CD14-positive monocyte (primary cell): Measurements from ENCODE around the gene PAXX. TPM values are rescaled to one million over a fixed set of nuclear protein-coding genes. Genes with fewer than 3 reads are reported as not detected.

Experiments
- DNase-seq, 3 donors: peaks; one replicate each; pipeline ENCODE4 v3.0.0-alpha.2; 2011 to 2022
- H2AFZ ChIP-seq: 2 replicates; pipeline ENCODE4 v1.6.0; 2012; ENCODE audit warnings: mild to moderate bottlenecking, low read depth, low read length, inconsistent platforms; ENCODE audit not compliant: insufficient read depth, poor library complexity, severe bottlenecking
- H3K27ac ChIP-seq, 2 donors: 1 replicate in 1 of 2; 2 replicates in 1 of 2; pipeline ENCODE4 v1.5.1; 2012 to 2013; ENCODE audit warnings: low read length in 2 of 2, control low read depth in 1 of 2, inconsistent platforms in 1 of 2, low read depth in 1 of 2, mild to moderate bottlenecking in 1 of 2
- H3K27me3 ChIP-seq, 2 donors: one replicate each; pipeline versions ENCODE4 v1.6.0 to v1.6.1; 2011 to 2013; ENCODE audit warnings: low read length in 2 of 2; ENCODE audit not compliant: control insufficient read depth in 2 of 2, insufficient read depth in 2 of 2
- H3K36me3 ChIP-seq, 2 donors: replicated peaks in 1 of 2; 1 replicate in 1 of 2; 2 replicates in 1 of 2; pipeline versions ENCODE4 v1.5.1 to v1.6.1; 2012 to 2013; ENCODE audit warnings: low read length in 2 of 2, control low read depth in 1 of 2, inconsistent platforms in 1 of 2, mild to moderate bottlenecking in 1 of 2; ENCODE audit not compliant: insufficient read depth in 2 of 2, control insufficient read depth in 1 of 2
- H3K4me1 ChIP-seq, 2 donors: 1 replicate in 1 of 2; 2 replicates in 1 of 2; pipeline versions ENCODE4 v1.5.1 to v1.6.1; 2012 to 2013; ENCODE audit warnings: low read length in 2 of 2, control low read depth in 1 of 2, inconsistent platforms in 1 of 2, mild to moderate bottlenecking in 1 of 2, moderate library complexity in 1 of 2; ENCODE audit not compliant: insufficient read depth in 2 of 2, control insufficient read depth in 1 of 2
- H3K4me2 ChIP-seq: replicated peaks from 2 replicates; pipeline ENCODE3; 2012; ENCODE audit warnings: low read length, moderate library complexity, mild to moderate bottlenecking; ENCODE audit not compliant: poor library complexity, severe bottlenecking; ENCODE audit errors: extremely low read depth
- H3K4me3 ChIP-seq, 3 experiments: fragments of 200-600 bp in 1 of 3; sonication (generic) in 1 of 3; replicated peaks in 1 of 3; 1 replicate in 2 of 3; 2 replicates in 1 of 3; pipeline ENCODE4 v1.5.1; 2011 to 2013; ENCODE audit warnings: low read length in 3 of 3, mild to moderate bottlenecking in 3 of 3, control low read depth in 2 of 3, low read depth in 2 of 3, inconsistent platforms in 1 of 3, moderate library complexity in 1 of 3
- H3K79me2 ChIP-seq: 2 replicates; pipeline ENCODE4 v1.6.0; 2012; ENCODE audit warnings: mild to moderate bottlenecking, control low read depth, inconsistent platforms, low read length, moderate library complexity; ENCODE audit not compliant: insufficient read depth
- H3K9ac ChIP-seq: 2 replicates; pipeline ENCODE4 v1.6.0; 2017; ENCODE audit warnings: low read length, mild to moderate bottlenecking; ENCODE audit not compliant: insufficient read depth, poor library complexity, severe bottlenecking
- H3K9me3 ChIP-seq, 2 donors: replicated peaks in 1 of 2; 1 replicate in 1 of 2; 2 replicates in 1 of 2; pipeline versions ENCODE4 v1.5.1 to v1.6.1; 2012 to 2013; ENCODE audit warnings: low read length in 2 of 2, control low read depth in 1 of 2; ENCODE audit not compliant: control insufficient read depth in 1 of 2, insufficient read depth in 1 of 2
- H4K20me1 ChIP-seq: 2 replicates; pipeline ENCODE4 v1.6.0; 2012; ENCODE audit warnings: mild to moderate bottlenecking, low read length, control low read depth, moderate library complexity; ENCODE audit not compliant: insufficient read depth
- H3K27ac Mint-ChIP-seq, 7 donors: one replicate each; pipeline ENCODE4 v1.8.0; 2020; ENCODE audit warnings: mild to moderate bottlenecking in 7 of 7, mixed read lengths in 7 of 7, moderate library complexity in 6 of 7, inconsistent platforms in 2 of 7
- H3K27me3 Mint-ChIP-seq, 3 donors: one replicate each; pipeline ENCODE4 v1.8.0; 2021 to 2022; ENCODE audit warnings: low read depth in 3 of 3, mild to moderate bottlenecking in 3 of 3, mixed read lengths in 3 of 3, moderate library complexity in 3 of 3, inconsistent platforms in 1 of 3
- H3K36me3 Mint-ChIP-seq, 2 donors: one replicate each; pipeline ENCODE4 v1.8.0; 2020; ENCODE audit warnings: mixed read lengths in 2 of 2, inconsistent platforms in 1 of 2, mild to moderate bottlenecking in 1 of 2
- H3K4me1 Mint-ChIP-seq: one replicate; pipeline ENCODE4 v1.8.0; 2020; ENCODE audit warnings: mild to moderate bottlenecking, mixed read lengths
- H3K4me3 Mint-ChIP-seq, 2 donors: one replicate each; pipeline ENCODE4 v1.8.0; 2020; ENCODE audit warnings: mild to moderate bottlenecking in 2 of 2, mixed read lengths in 2 of 2, moderate library complexity in 1 of 2
- H3K9me3 Mint-ChIP-seq, 7 donors: one replicate each; pipeline ENCODE4 v1.8.0; 2020 to 2022; ENCODE audit warnings: mixed read lengths in 7 of 7, mild to moderate bottlenecking in 6 of 7, moderate library complexity in 6 of 7, inconsistent platforms in 2 of 7
- WGBS: methylation state at CpG from one replicate; pipeline ENCODE4 v1.1.5; 2013; ENCODE audit warnings: missing lambda C conversion rate; ENCODE audit not compliant: insufficient coverage; 5-methylcytosine and 5-hydroxymethylcytosine counted together
- intact Hi-C, 2 donors: fragments of 100-400 bp; cut with micrococcal nuclease; formaldehyde crosslinking; loops; one replicate each; pipeline versions ENCODE4 v1.15.0 to v1.15.1; 2023
- polyA plus RNA-seq, 3 donors: library from polyadenylated mRNA; depleted of rRNA in 1 of 3; unstranded in 2 of 3; stranded (reverse) in 1 of 3; fragments of 300-500 nt in 2 of 3; fragments of >200 nt in 1 of 3; fragmentation: Illumina TruSeq in 2 of 3; gene quantifications; 1 replicate in 2 of 3; 2 replicates in 1 of 3; pipeline ENCODE4 v1.2.3, GENCODE V29; 2012 to 2021
- TF ChIP-seq, protein P1 (sequence below): fragments of 200-600 bp; IDR thresholded peaks from one replicate; pipeline ENCODE4 v1.8.0; 2022; ENCODE audit warnings: antibody characterized with exemption, mild to moderate bottlenecking

The PAXX gene
- polyA plus RNA-seq, 3 donors: 35.3 to 92.9 (median 40.7) TPM

DNA sequence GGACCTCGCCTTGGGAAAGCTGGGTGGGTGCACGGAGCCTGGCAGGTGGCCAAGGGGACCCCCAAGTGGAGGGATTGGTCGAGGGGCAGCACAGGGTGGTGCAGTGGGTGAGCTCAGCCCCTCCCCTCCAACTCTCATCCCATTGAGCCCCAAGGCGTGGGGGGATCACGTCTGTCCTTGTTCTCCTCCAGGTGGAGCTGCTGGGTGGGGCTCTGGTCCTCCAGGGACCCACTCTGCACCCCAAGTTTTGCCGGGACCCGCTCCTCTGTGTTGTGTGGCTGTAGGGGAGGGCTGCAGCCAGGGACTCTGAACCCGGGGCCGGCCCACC lies 43.2 kb downstream of the PAXX start:
- H4K20me1 ChIP-seq: peaks cover 52% of the 10 kb centered on the region
- peak overlapping the region; percentile 98 for H3K4me2 ChIP-seq
- Mint-ChIP-seq H3K27ac (peak overlapping the region in 1 of 7 donors; percentile 53), H3K9me3 (no peaks in the 10 kb centered on the region), H3K27me3 (peaks cover 0 to 1% (median 0%) of the 10 kb centered on the region in 3 donors), H3K36me3 (peaks cover 5 to 30% of the 10 kb centered on the region in 2 donors), H3K4me1 (peaks cover 35% of the 10 kb centered on the region), H3K4me3 (peak overlapping the region; percentile 56 to 64)
- H3K27ac ChIP-seq: peak overlapping the region in 1 of 2 donors; percentile 71
- TF ChIP-seq, protein P1, sequence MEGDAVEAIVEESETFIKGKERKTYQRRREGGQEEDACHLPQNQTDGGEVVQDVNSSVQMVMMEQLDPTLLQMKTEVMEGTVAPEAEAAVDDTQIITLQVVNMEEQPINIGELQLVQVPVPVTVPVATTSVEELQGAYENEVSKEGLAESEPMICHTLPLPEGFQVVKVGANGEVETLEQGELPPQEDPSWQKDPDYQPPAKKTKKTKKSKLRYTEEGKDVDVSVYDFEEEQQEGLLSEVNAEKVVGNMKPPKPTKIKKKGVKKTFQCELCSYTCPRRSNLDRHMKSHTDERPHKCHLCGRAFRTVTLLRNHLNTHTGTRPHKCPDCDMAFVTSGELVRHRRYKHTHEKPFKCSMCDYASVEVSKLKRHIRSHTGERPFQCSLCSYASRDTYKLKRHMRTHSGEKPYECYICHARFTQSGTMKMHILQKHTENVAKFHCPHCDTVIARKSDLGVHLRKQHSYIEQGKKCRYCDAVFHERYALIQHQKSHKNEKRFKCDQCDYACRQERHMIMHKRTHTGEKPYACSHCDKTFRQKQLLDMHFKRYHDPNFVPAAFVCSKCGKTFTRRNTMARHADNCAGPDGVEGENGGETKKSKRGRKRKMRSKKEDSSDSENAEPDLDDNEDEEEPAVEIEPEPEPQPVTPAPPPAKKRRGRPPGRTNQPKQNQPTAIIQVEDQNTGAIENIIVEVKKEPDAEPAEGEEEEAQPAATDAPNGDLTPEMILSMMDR: peak; percentile 60
- no peaks in the 10 kb centered on the region for H3K9me3 ChIP-seq
- H3K4me1 ChIP-seq: peaks cover 41 to 54% of the 10 kb centered on the region in 2 donors
- peak overlapping the region in 1 of 3 experiments; percentile 74 for H3K4me3 ChIP-seq
- no CpG with 5 or more reads among the region's 9 CpGs for WGBS
- H3K36me3 ChIP-seq: peaks cover 15 to 22% of the 10 kb centered on the region in 2 donors
- DNase-seq: no peak
- intact Hi-C loops: loop anchor here in 1 of 2 donors (10.0 kb wide), 1 partner anchor 91 kb away; the partner anchor contains the start of genes C8G and FBXW5
- H2AFZ ChIP-seq: no peak overlapping the region
- H3K27me3 ChIP-seq: no peaks in the 10 kb centered on the region
- H3K79me2 ChIP-seq: peaks cover 54% of the 10 kb centered on the region
- peak overlapping the region; percentile 1 for H3K9ac ChIP-seq

DNA sequence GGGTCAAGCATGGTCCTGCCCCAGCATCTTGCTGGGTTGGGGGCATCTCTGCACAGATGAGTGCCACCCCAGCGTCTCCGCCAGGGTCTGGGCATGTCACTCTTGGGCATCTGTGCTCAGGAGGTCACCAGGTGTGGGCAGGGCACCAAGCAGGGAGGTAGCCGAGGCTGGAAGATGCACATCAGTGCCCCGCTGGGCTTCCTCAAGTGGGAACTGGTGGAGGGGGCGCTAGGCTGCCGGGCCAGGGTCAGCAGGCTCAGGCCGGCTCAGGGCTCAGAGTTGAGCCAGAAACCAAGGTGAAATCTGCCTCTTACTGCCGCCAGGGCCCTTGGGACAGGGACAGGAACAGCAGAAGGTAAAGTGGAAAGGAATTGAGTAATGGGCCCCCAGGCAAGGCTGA lies 43.7 kb downstream of the PAXX start:
- H3K4me1 ChIP-seq: peaks cover 37 to 49% of the 10 kb centered on the region in 2 donors

More for the DNA sequence above, 43.7 kb downstream of the PAXX start:
- Histone ChIP-seq H3K79me2 (peaks cover 49% of the 10 kb centered on the region), H4K20me1 (peaks cover 52% of the 10 kb centered on the region), H2AFZ (no peak overlapping the region), H3K4me2 (peak overlapping the region; percentile 98), H3K4me3 (peak overlapping the region in 1 of 3 experiments; percentile 74), H3K27ac (peak overlapping the region in 1 of 2 donors; percentile 71), H3K27me3 (no peaks in the 10 kb centered on the region), H3K9me3 (no peaks in the 10 kb centered on the region), H3K36me3 (peaks cover 15 to 22% of the 10 kb centered on the region in 2 donors), H3K9ac (no peak overlapping the region)
- intact Hi-C loops: loop anchor here in 1 of 2 donors (10.0 kb wide), 1 partner anchor 91 kb away; the partner anchor contains the start of genes C8G and FBXW5
- Mint-ChIP-seq H3K4me3 (no peak overlapping the region), H3K27me3 (peaks cover 0 to 1% (median 0%) of the 10 kb centered on the region in 3 donors), H3K9me3 (no peaks in the 10 kb centered on the region), H3K36me3 (peaks cover 5 to 26% of the 10 kb centered on the region in 2 donors), H3K4me1 (peaks cover 30% of the 10 kb centered on the region), H3K27ac (no peak overlapping the region)
- 97% methylated on average over 8 of the region's 8 CpGs for WGBS
- TF ChIP-seq, protein P1: no peak
- no peak for DNase-seq
